Uterus (tissue), 4 donors: ENCODE data around the gene PAM. TPM values are rescaled to one million over a fixed set of nuclear protein-coding genes. Genes with fewer than 3 reads are reported as not detected.

Experiments used
- DNase-seq, 2 donors: peaks; one replicate each; pipeline ENCODE4 v3.0.0-alpha.2; 2019 to 2020
- H3K27ac ChIP-seq, 2 donors: fragments of 200-600 bp; sonication (generic); 1 replicate in 1 of 2; 2 replicates in 1 of 2; pipeline ENCODE4 v1.5.1; 2016 to 2018
- H3K27me3 ChIP-seq, 2 donors: fragments of 200-600 bp; sonication (generic); one replicate each; pipeline ENCODE4 v1.5.1; 2018 to 2019; ENCODE audit warnings: control low read depth in 1 of 2
- H3K36me3 ChIP-seq, 2 donors: fragments of 200-600 bp; sonication (generic); one replicate each; pipeline ENCODE4 v1.5.1; 2019; ENCODE audit warnings: control low read depth in 1 of 2
- H3K4me1 ChIP-seq, 2 donors: fragments of 200-600 bp; sonication (generic); one replicate each; pipeline ENCODE4 v1.5.1; 2018 to 2019; ENCODE audit warnings: control low read depth in 1 of 2
- H3K4me3 ChIP-seq, 2 donors: fragments of 200-600 bp; sonication (generic); 1 replicate in 1 of 2; 2 replicates in 1 of 2; pipeline ENCODE4 v1.5.1; 2018 to 2019; ENCODE audit warnings: mild to moderate bottlenecking in 1 of 2
- H3K9me3 ChIP-seq, 2 donors: fragments of 200-600 bp; sonication (generic); one replicate each; pipeline ENCODE4 v1.5.1; 2019; ENCODE audit warnings: control low read depth in 1 of 2
- CTCF ChIP-seq, 4 experiments: fragments of 200-600 bp in 2 of 4; fragments of 450-650 bp in 2 of 4; sonication (generic) in 2 of 4; IDR thresholded peaks; one replicate each; pipeline ENCODE4 v1.5.1; 2016 to 2019; ENCODE audit warnings: antibody characterized with exemption in 4 of 4, mild to moderate bottlenecking in 2 of 4, moderate library complexity in 1 of 4
- POLR2A ChIP-seq, 2 donors: fragments of 450-650 bp; IDR thresholded peaks; one replicate each; pipeline ENCODE4 v1.6.1; 2016; ENCODE audit warnings: antibody characterized with exemption in 2 of 2, mild to moderate bottlenecking in 1 of 2, moderate library complexity in 1 of 2
- intact Hi-C: fragments of 100-400 bp; cut with DNase I; formaldehyde crosslinking; loops from one replicate; pipeline ENCODE4 v1.15.1; 2023; ENCODE audit warnings: low total_unique reads
- total RNA-seq, 4 donors: library from RNA; depleted of rRNA in 3 of 4; stranded (reverse); fragments of >200 nt in 3 of 4; gene quantifications; one replicate each; pipeline versions ENCODE4 v1.1.0 to v1.2.4, GENCODE V29; 2014 to 2023
- donor health status: DM: yes; HTN: yes; CAD: no.

PAM gene
- total RNA-seq, 4 donors from 2014 or later, result 101 to 502 (median 168) TPM

GRCh38 chr5:102888483-102888882, 133.4 kb downstream of the PAM start:
- no peak for DNase-seq
- intact Hi-C loops, result no loop called here
- Histone ChIP-seq H3K9me3 (no peaks in the 10 kb centered on the region), H3K4me1 (no peaks in the 10 kb centered on the region), H3K27ac (no peak overlapping the region), H3K4me3 (no peak overlapping the region), H3K27me3 (no peaks in the 10 kb centered on the region), H3K36me3 (no peaks in the 10 kb centered on the region)
- TF ChIP-seq CTCF (IDR thresholded peaks at IDR 0.05) (no peak), POLR2A (IDR thresholded peaks at IDR 0.05) (no peak)

GRCh38 chr5:102889033-102889432, 133.9 kb downstream of the PAM start:
- no peak for DNase-seq
- no peaks in the 10 kb centered on the region for H3K27me3 ChIP-seq
- no peak overlapping the region for H3K4me3 ChIP-seq
- no peaks in the 10 kb centered on the region for H3K4me1 ChIP-seq
- TF ChIP-seq CTCF (IDR thresholded peaks at IDR 0.05) (no peak), POLR2A (IDR thresholded peaks at IDR 0.05) (no peak)
- intact Hi-C loops, result no loop called here
- no peaks in the 10 kb centered on the region for H3K9me3 ChIP-seq
- no peaks in the 10 kb centered on the region for H3K36me3 ChIP-seq
- H3K27ac ChIP-seq, result no peak overlapping the region

GRCh38 chr5:102890133-102890532, 135.0 kb downstream of the PAM start:
- Histone ChIP-seq H3K36me3 (no peaks in the 10 kb centered on the region), H3K9me3 (no peaks in the 10 kb centered on the region), H3K4me1 (no peaks in the 10 kb centered on the region), H3K27me3 (no peaks in the 10 kb centered on the region), H3K27ac (no peak overlapping the region), H3K4me3 (no peak overlapping the region)
- no peak for TF ChIP-seq POLR2A (IDR thresholded peaks at IDR 0.05)
- no peak for TF ChIP-seq CTCF (IDR thresholded peaks at IDR 0.05)
- intact Hi-C loops, result no loop called here
- no peak for DNase-seq

GRCh38 chr5:102891175-102891574, 136.1 kb downstream of the PAM start:
- Histone ChIP-seq H3K27ac (peak overlapping the region in 1 of 2 donors; percentile 8), H3K27me3 (no peaks in the 10 kb centered on the region), H3K4me1 (no peaks in the 10 kb centered on the region), H3K36me3 (no peaks in the 10 kb centered on the region), H3K4me3 (no peak overlapping the region), H3K9me3 (no peaks in the 10 kb centered on the region)
- intact Hi-C loops, result no loop called here
- no peak for DNase-seq
- TF ChIP-seq CTCF (IDR thresholded peaks at IDR 0.05) (no peak), POLR2A (IDR thresholded peaks at IDR 0.05) (no peak)

- intact Hi-C loops, result no loop called here
- Histone ChIP-seq H3K27me3 (no peaks in the 10 kb centered on the region), H3K4me1 (no peaks in the 10 kb centered on the region), H3K4me3 (no peak overlapping the region), H3K27ac (no peak overlapping the region), H3K36me3 (no peaks in the 10 kb centered on the region), H3K9me3 (no peaks in the 10 kb centered on the region)
- TF ChIP-seq POLR2A (IDR thresholded peaks at IDR 0.05) (no peak), CTCF (IDR thresholded peaks at IDR 0.05) (no peak)
- DNase-seq, result no peak
These were observed 138.8 kb downstream of the PAM start for GRCh38 chr5:102893942-102894341.
